HG02870 (cell line): ENCODE measurements around the gene HEMK1.
A peak's percentile ranks its signal among the peaks of the same experiment; 100 is the strongest.

Source experiments
- ATAC-seq: cut with Tn5 transposase; IDR thresholded peaks from one replicate; pipeline ENCODE4 v1.9.1; 2021; ENCODE audit warnings: mild to moderate bottlenecking, moderate library complexity; ENCODE audit not compliant: unreplicated experiment

Gene HEMK1

GRCh38 chr3:50542177-50543034 is 26.9 kb upstream of the HEMK1 start:
- ATAC-seq = no peak

DNA sequence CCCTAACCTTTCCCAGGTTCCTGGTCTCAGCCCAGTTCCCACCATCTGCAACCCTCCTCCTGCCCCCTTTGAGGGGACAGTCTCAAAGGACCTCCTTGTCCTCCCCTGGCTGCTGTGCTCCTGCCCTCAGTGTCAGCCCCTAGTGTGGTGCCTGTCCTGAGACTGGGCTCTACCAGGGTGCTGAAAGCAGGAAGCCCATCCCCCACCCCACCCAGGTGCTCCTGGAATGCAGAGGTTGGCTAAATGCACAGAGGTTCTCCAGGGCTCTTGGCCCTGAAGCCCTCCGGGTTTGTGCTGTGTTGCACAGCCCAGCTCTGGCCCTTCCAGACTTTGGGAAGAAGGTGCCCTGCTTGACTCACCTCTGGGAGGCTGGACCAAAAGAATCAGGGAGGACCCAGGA is 23.5 kb upstream of the HEMK1 start:
- no peak for ATAC-seq

DNA sequence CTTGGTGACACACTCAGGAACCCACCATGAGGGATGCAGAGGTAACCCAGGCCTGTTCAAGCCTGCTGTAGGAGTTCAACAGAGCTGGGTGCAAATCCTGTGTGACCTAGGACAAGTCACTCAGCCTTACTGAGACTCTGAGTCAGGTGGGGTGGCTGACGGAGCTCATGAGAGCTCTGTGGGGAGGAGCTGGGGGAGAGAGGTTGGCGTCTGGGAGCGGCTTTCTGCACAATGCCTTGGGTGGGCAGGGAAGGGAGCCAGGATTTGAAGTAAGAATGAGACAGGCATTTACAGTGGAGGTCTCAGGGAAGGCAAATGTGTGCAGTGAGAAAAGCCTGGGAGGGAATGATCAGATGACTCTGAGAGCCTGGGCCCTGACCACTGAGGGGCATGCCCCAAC is 20.1 kb upstream of the HEMK1 start:
- no peak for ATAC-seq

- ATAC-seq = no peak
Measured at GRCh38 chr3:50550079-50550736, 19.1 kb upstream of the HEMK1 start.

- no peak for ATAC-seq
Measured at GRCh38 chr3:50551054-50551659, 18.2 kb upstream of the HEMK1 start.

- no peak for ATAC-seq
Measured at GRCh38 chr3:50551681-50552435, 17.5 kb upstream of the HEMK1 start.

DNA sequence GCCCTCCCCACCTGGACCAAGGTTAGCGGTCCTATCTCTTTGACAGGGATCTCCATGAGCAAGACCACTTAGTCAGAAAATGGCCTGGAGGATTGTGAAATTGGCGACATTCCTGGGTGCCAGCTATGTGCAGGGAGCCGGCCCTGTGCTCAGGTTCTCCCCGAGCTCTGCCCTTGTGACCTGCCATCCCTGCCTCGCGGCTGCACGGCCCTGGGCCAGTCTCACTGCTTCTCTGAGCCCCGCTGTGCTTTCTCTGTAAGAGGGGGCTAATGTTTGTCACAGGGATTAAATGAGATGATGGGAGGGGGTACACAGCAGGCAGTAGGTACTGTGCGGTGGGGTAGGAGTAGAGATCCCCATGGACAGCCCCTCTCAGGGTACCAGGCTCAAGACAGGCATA is 16.7 kb upstream of the HEMK1 start:
- ATAC-seq = no peak

DNA sequence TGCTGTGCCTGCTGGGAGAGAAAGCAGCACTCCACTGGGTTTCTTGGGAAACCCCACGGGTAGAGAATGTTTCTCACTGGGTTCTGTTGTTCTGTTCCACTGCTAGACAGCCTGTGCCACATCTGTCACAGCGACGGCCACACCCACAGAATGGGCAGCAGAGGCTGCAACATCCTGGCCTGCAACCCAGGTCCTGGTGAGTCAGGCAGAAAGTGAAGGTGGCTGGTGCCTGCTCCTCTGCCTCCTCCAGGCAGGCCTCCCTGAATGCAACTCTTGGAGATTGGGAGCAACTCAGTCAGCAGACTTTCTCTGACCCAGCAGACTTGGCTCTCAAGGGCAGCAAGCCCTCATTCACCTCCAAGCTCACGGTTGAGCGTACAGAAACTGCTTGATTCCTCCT is 14.8 kb upstream of the HEMK1 start:
- no peak for ATAC-seq

DNA sequence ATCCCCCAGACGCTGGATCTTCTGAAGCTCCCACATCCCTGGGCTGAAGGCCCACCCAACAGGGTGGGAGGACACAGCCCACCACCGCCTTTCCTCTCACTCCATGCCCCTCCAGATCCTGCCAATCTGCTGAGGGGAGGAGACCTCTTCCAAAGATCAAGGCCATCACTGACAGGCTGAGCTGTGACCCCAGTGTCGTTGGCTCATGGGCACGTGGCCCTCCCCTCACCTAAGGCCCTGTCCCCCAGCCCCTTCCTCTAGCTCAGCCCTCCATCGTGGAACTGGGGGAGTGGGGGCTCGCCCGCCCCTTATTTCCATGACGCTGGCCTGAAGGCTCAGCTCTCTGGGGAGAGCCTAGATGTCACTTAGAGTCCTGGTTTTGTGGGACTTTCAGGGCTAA is 12.2 kb upstream of the HEMK1 start:
- no peak for ATAC-seq

DNA sequence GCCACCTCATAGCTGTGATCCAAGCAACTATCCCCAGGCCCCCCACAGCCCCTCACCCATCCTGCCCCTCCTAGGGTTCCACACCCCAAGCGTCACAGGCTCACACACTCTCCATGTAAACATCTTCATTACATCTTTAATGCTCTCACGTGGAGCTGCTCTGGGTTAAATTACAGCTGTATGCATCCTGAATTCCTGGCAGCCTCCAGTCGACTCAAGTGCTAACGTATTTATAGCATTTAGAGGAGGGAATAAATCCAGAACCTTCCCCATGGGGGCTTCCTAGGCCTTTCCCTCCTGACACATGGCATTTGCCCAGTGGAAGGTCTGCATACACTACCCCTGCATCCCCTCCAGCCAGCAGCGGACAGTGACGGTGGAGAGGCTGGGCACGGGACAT is 11.4 kb upstream of the HEMK1 start:
- no peak for ATAC-seq

GRCh38 chr3:50559702-50560101 is 9.6 kb upstream of the HEMK1 start:
- ATAC-seq = no peak

DNA sequence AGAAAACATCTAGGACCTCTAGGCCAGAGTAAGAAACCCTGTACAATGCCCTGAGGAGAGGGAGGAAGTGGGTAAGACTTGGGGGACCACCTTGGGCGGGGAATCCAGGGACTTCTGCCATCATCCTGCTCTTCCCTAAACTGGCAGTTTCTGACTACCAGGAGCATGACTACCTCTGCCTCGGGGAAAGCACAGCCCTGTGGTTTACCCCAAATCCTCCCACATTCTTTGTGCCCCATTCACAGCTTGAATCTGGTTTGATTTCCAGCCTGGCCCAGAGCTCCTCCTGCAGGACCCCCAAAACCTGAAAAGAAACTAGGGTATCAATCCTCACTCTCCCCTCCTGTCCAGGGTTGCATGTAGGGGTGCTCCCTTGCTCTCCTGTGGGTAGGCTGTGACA is 6.5 kb upstream of the HEMK1 start:
- ATAC-seq = no peak

- no peak for ATAC-seq
Measured at GRCh38 chr3:50563867-50564266, 5.5 kb upstream of the HEMK1 start.

- ATAC-seq = no peak
Measured at GRCh38 chr3:50564321-50564720, 5.0 kb upstream of the HEMK1 start.

DNA sequence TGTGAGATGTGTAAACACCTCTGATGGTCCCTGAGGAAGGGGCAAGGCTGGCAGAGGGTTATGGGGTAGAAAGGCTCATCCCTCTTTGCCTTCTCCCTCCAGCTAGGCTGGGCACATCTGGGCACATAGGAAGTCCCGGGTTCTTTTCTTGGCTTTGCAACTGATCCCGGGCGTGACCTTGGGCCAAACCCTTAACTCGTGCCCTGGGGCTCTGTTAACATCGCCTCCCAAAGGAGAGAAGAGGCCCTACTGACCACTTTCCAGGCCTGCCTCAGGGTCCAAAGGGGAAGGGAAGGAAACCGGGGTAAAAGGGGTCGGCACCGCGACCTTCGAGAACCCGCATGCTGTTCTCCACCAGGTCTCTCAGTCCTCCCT is 2.3 kb upstream of the HEMK1 start:
- ATAC-seq = no peak

- ATAC-seq = peak; percentile 79
Measured at GRCh38 chr3:50567386-50568167, 1.7 kb upstream of the HEMK1 start, which contains the start of gene C3orf18. C3orf18 (minus strand) TSS chr3:50567747; CDS start chr3:50565699, 2,048 bp downstream.

GRCh38 chr3:50570508-50571279 is 1.4 kb downstream of the HEMK1 start:
- ATAC-seq = no peak

- no peak for ATAC-seq
Measured at GRCh38 chr3:50571486-50571885, 2.2 kb downstream of the HEMK1 start.

DNA sequence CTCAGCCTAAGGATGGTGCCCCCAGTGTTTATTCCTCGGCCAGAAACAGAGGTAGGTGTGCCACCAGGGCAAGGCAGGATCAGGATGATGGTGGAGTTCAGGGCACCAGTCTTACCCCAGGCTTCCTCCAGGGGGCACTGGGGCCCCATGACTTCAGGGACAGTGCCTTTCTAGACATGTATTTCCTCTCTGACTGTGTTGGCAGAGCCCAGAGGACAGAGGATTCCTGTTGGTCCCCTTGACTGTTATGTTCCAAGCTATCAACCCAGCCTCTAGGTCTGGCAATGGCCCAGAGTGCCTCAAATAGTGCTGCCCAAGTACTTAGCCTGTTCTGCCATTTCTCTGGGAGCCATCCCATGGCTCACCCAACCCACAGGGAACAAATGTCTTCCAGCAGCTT is 2.8 kb downstream of the HEMK1 start:
- ATAC-seq = no peak
